Measurements from ENCODE around the gene DSCAM. TPM values are rescaled to one million over a fixed set of nuclear protein-coding genes. Genes with fewer than 3 reads are reported as not detected.

DSCAM gene
- total and polyA plus RNA-seq, 2 donors (not counting 1 experiment from before 2014, with no cell fraction given), result under 0.01 to 0.01 TPM

DNA sequence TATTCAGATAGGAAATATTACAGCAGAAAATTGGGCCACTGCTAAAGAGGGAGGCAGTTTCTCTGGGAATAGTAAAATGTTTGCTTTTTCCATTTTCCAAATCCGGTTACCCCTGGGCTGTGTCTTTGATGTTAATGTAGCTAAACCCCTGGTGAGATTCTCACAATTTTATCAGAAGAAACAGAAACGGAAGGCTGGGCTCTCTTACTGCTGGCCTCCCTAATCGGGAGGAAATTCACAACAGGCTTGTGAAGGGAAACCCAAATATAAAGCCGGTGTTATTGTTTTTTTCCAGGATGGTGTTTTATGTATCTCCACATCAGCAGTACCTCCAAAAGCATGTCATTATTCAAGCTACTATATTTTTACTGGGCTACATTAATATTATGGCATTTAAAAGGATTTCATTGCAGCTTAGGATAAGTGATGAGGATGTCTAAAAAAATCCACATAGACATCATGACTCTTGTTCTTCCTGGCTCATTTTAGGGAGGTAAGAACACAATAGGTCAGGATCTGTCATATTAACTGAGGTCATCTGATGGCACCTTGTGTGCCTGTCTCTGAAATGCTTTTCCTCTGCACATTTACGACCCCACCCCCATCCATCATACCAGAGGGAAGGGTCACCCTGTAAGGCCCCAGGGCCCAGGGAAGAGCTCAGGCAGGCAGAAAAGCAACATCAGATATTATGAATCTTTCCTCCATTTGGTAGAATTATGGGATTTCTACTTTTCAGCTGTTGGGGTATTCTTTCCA lies 158.7 kb downstream of the DSCAM start:
- Histone ChIP-seq H3K4me3 (replicated peaks in 1 of 4; ENCODE audit: control extremely low read depth in 1 of 4, insufficient read depth in 1 of 4, low read depth in 3 of 4, low read length in 4 of 4) (no peak overlapping the region), H3K4me1 (ENCODE audit: control insufficient read depth, extremely low read depth, insufficient read depth, low read length) (no peaks in the 10 kb centered on the region), H2AFZ (ENCODE audit: low read length) (no peak overlapping the region), H3K36me3 (ENCODE audit: control insufficient read depth, insufficient read depth, low read length) (no peaks in the 10 kb centered on the region), H3K9me3 (ENCODE audit: control insufficient read depth, insufficient read depth, low read depth, low read length) (no peaks in the 10 kb centered on the region), H3K79me2 (ENCODE audit: control insufficient read depth, insufficient read depth, low read length) (no peaks in the 10 kb centered on the region), H3K9ac (ENCODE audit: insufficient read depth, low read length) (no peak overlapping the region), H3K27ac (ENCODE audit: insufficient read depth, low read length) (no peak overlapping the region), H4K20me1 (ENCODE audit: control insufficient read depth, extremely low read depth, insufficient read depth, low read length) (no peaks in the 10 kb centered on the region), H3K27me3 (ENCODE audit: control insufficient read depth, insufficient read depth, low read length) (no peaks in the 10 kb centered on the region), H3K4me2 (ENCODE audit: extremely low read depth, insufficient read depth, low read length) (no peak overlapping the region)
- TF ChIP-seq, protein P1, sequence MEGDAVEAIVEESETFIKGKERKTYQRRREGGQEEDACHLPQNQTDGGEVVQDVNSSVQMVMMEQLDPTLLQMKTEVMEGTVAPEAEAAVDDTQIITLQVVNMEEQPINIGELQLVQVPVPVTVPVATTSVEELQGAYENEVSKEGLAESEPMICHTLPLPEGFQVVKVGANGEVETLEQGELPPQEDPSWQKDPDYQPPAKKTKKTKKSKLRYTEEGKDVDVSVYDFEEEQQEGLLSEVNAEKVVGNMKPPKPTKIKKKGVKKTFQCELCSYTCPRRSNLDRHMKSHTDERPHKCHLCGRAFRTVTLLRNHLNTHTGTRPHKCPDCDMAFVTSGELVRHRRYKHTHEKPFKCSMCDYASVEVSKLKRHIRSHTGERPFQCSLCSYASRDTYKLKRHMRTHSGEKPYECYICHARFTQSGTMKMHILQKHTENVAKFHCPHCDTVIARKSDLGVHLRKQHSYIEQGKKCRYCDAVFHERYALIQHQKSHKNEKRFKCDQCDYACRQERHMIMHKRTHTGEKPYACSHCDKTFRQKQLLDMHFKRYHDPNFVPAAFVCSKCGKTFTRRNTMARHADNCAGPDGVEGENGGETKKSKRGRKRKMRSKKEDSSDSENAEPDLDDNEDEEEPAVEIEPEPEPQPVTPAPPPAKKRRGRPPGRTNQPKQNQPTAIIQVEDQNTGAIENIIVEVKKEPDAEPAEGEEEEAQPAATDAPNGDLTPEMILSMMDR (conservative IDR thresholded peaks at IDR 0.05 in 1 of 2, IDR thresholded peaks at IDR 0.05 in 1 of 2; ENCODE audit: low read depth in 1 of 2, low read length in 2 of 2), result no peak
- no peak for TF ChIP-seq EZH2 (IDR thresholded peaks at IDR 0.05; ENCODE audit: low read length, missing control alignments)
- DNase-seq (ENCODE audit: low read depth in 2 of 2), result no peak

DNA sequence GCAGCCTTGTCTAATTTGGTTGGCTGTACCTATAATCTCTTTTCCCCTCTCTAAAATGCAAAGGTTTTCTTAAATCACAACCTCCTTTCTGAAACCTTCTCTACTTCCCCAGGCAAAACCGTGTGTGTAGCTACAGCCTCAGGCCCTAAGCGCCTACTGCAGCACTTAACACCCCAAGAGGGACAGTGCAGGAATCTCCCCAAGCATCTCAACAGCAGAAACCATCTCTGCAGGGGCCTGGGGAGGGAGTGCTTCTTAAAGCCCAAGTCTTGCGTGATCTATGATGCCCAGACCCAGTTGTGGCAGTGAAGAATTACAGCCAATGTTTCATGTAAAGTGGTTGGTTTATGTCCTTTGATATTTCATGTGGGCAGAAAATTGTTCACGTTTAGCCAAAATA lies 159.3 kb downstream of the DSCAM start:
- no peak for DNase-seq (ENCODE audit: low read depth in 2 of 2)
- no peak overlapping the region for H3K4me3 ChIP-seq (replicated peaks in 1 of 4; ENCODE audit: control extremely low read depth in 1 of 4, insufficient read depth in 1 of 4, low read depth in 3 of 4, low read length in 4 of 4)
- no peaks in the 10 kb centered on the region for H3K9me3 ChIP-seq (ENCODE audit: control insufficient read depth, insufficient read depth, low read depth, low read length)
- no peaks in the 10 kb centered on the region for H3K36me3 ChIP-seq (ENCODE audit: control insufficient read depth, insufficient read depth, low read length)
- H3K27me3 ChIP-seq (ENCODE audit: control insufficient read depth, insufficient read depth, low read length), result no peaks in the 10 kb centered on the region
- no peak overlapping the region for H3K4me2 ChIP-seq (ENCODE audit: extremely low read depth, insufficient read depth, low read length)
- H3K9ac ChIP-seq (ENCODE audit: insufficient read depth, low read length), result no peak overlapping the region
- H3K4me1 ChIP-seq (ENCODE audit: control insufficient read depth, extremely low read depth, insufficient read depth, low read length), result no peaks in the 10 kb centered on the region
- no peak overlapping the region for H3K27ac ChIP-seq (ENCODE audit: insufficient read depth, low read length)
- no peak for TF ChIP-seq EZH2 (IDR thresholded peaks at IDR 0.05; ENCODE audit: low read length, missing control alignments)
- TF ChIP-seq, protein P1 (conservative IDR thresholded peaks at IDR 0.05 in 1 of 2, IDR thresholded peaks at IDR 0.05 in 1 of 2; ENCODE audit: low read depth in 1 of 2, low read length in 2 of 2), result no peak
- no peak overlapping the region for H2AFZ ChIP-seq (ENCODE audit: low read length)
- no peaks in the 10 kb centered on the region for H3K79me2 ChIP-seq (ENCODE audit: control insufficient read depth, insufficient read depth, low read length)
- H4K20me1 ChIP-seq (ENCODE audit: control insufficient read depth, extremely low read depth, insufficient read depth, low read length), result no peaks in the 10 kb centered on the region

DNA sequence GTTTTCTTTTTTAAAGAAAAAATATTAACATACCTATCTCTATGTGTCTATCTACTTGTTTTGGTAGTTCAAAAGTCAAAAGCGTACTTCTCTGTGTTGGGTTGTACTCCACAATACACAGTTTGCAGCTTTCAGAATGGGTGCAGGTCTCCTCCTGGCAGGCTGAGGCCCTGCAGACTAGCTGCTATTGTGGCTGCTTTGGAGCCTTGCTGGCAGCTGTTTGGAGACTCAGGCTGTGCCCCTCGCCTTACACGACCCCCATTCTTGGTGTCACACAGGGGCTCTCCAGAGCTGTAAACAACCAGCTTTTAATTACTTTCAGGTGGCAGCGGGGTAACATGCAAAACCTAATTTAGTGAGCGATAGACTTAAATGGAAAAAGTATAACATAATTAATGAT lies 160.4 kb downstream of the DSCAM start:
- TF ChIP-seq, protein P1 (conservative IDR thresholded peaks at IDR 0.05 in 1 of 2, IDR thresholded peaks at IDR 0.05 in 1 of 2; ENCODE audit: low read depth in 1 of 2, low read length in 2 of 2), result no peak
- TF ChIP-seq EZH2 (IDR thresholded peaks at IDR 0.05; ENCODE audit: low read length, missing control alignments), result no peak
- no peak overlapping the region for H3K27ac ChIP-seq (ENCODE audit: insufficient read depth, low read length)
- H3K4me2 ChIP-seq (ENCODE audit: extremely low read depth, insufficient read depth, low read length), result no peak overlapping the region
- H3K9ac ChIP-seq (ENCODE audit: insufficient read depth, low read length), result no peak overlapping the region
- H3K4me3 ChIP-seq (replicated peaks in 1 of 4; ENCODE audit: control extremely low read depth in 1 of 4, insufficient read depth in 1 of 4, low read depth in 3 of 4, low read length in 4 of 4), result no peak overlapping the region
- H3K27me3 ChIP-seq (ENCODE audit: control insufficient read depth, insufficient read depth, low read length), result no peaks in the 10 kb centered on the region
- H4K20me1 ChIP-seq (ENCODE audit: control insufficient read depth, extremely low read depth, insufficient read depth, low read length), result no peaks in the 10 kb centered on the region
- DNase-seq (ENCODE audit: low read depth in 2 of 2), result no peak
- H3K36me3 ChIP-seq (ENCODE audit: control insufficient read depth, insufficient read depth, low read length), result no peaks in the 10 kb centered on the region
- no peaks in the 10 kb centered on the region for H3K79me2 ChIP-seq (ENCODE audit: control insufficient read depth, insufficient read depth, low read length)
- H3K4me1 ChIP-seq (ENCODE audit: control insufficient read depth, extremely low read depth, insufficient read depth, low read length), result no peaks in the 10 kb centered on the region
- H2AFZ ChIP-seq (ENCODE audit: low read length), result no peak overlapping the region
- no peaks in the 10 kb centered on the region for H3K9me3 ChIP-seq (ENCODE audit: control insufficient read depth, insufficient read depth, low read depth, low read length)
